ENCODE results near the gene DOCK4.

DOCK4 gene

GRCh38 chr7:112103246-112103645 is 103.0 kb downstream of the DOCK4 start:
- DNase-seq: no peak

- DNase-seq: no peak
Observed at GRCh38 chr7:112101201-112101846, 104.9 kb downstream of the DOCK4 start.

- no peak for DNase-seq
Observed at GRCh38 chr7:112097524-112097923, 108.7 kb downstream of the DOCK4 start.

- no peak for DNase-seq
Observed at GRCh38 chr7:112093409-112093808, 112.8 kb downstream of the DOCK4 start.

DNA sequence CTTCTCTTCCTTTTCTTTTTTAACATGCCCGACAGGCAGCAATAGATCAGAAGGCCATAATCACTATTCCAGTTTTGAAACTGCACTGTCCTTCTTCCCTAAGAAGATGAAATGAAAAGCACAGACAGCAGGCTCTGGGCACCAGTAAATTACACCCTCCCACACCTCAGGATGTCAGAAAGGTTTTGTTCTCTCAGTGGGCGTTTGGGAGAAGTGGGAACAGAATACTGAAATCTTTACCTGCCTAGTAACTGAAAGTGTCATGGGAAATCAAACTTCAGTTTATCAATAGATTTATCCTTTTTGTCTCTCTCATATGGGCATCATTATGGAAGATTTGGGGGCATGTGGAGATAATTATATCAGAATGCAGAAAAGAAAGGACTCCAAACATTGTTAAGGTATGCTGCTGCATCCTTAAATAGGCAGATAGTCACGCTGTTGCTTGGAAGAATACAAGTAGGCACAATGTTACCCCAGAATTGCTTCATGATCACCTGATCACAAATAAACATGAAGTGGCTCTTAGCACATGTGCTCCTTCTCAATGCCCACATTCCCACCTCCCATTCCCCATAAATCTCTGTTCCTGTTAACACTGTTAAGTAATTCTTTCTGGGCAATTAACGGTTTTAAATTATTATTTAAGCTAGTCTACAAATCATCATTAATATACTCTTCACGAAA is 113.3 kb downstream of the DOCK4 start:
- DNase-seq: no peak

- no peak for DNase-seq
Observed at GRCh38 chr7:112092306-112092705, 113.9 kb downstream of the DOCK4 start.

GRCh38 chr7:112091768-112092167 is 114.4 kb downstream of the DOCK4 start:
- no peak for DNase-seq

DNA sequence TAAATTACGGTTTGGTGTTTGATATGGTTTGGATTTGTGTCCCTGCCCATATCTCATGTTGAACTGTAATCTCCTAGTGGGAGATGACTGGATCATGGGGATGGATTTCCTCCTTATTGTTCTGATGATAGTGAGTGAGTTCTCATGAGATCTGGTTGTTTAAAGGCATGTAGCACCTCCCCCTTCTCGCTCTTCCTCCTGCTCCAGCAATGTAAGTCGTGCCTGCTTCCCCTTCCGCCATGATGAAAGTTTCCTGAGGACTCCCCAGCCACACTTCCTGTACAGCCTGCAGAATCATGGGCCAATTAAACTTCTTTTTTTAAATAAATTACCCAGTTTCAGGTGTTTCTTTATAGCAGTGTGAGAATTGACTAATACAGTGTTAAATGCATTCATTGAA is 116.6 kb downstream of the DOCK4 start:
- no peak for DNase-seq

DNA sequence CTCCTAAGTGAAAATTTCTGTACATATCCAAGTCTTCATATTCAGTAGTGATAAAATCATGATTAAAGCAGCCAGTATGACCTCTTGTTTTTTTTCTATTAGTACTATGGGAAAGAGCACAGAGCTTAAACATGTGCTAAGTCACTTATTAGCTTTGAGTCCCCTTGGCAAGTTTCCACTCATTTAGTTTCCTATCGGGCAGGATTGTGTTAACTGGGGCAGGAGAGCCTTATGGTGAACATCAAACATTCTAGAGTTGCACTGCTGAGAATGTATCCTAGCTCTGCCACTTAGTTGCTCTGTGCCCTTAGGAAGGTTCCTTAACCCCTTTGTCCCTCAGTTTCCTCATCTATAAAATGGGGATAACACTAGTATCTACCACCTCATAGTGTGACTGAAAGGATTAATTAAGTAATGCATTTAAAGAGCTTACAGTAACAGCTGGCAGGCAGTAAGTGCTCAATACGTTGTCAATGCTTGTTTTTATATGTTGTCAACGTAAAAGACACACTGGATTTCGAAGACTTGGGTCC is 117.6 kb downstream of the DOCK4 start:
- DNase-seq: no peak

DNA sequence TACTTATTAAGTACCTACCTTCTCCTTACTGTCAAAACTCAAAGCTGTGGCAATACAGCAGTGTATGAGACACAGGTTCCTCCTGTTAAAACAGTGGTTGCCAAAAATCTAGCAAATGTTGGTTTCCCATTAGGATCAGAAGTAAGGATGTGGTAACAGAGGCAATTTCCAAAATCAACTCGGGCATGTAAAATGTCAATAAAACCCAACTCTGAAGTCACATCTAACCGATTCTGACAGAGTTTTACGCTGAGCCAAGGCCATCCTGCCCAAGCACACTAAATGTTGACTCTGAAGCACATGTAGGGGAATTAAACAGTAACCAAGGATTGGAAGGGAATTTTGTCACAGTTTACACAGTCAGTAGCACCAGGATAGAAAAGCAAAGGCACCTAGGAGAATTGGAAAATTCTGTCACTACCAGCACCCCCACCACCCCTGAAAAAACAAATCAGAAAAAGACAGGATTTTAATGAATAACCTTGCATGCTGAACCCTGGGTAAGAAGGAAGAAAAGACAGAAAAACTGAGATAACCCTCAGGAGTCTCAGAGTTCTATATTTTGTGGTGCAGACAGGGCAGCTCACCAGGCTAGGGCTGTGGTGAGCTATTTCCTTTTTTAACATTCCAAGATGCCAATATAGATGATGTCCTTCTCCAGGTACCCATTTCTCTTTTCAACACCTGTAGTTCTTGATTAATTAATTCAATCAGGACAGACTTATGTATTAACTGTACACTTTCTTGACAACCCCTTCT is 119.5 kb downstream of the DOCK4 start:
- DNase-seq: no peak

DNA sequence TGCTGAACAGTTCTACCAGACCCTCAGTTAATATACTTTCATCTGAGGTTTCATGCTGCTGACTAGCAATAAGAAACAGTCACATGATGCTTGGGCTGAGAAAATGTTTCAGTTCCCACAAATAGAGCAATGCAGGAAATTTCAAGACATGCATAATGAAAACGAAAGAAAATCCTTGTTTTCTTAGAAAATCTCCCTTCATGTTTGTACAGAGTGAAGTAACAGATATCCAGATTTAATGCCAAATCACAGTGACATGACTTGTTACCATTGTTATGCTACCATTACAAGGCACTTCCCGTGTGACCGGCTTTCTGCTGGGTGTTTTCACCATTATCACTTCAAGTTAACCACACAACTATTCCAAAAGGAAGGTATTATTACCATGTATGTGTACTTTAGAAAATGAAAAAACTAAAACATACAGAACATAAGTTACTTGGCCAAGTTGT is 121.7 kb downstream of the DOCK4 start:
- DNase-seq: no peak

DNA sequence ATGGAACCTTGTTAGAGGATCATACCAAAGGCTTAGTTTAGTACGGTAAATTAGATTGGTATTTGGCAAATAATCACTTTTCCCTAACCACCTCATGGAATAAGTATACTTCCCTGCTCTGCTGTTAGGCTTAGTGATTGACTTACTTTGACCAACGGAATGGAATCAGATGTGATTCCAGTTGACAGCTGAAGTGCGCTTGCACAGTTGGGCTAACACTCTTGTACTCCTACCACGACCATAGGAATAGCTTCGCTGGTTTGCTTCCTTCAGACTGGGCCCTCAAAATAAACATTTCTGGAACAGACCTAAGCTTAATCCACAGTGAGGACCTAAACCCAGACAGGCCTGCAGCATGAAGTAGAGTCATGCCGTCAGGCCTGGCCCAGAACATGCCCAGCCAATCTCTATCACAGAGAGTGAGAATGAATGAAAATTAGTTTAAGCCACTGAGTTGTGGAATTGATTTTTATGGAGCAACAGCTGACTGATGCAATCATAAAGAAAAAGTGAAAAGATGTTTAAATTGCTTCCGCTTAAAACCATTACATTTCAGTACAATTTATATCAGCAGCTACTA is 122.3 kb downstream of the DOCK4 start:
- no peak for DNase-seq

GRCh38 chr7:112082306-112082705 is 123.9 kb downstream of the DOCK4 start:
- no peak for DNase-seq

GRCh38 chr7:112081778-112082177 is 124.4 kb downstream of the DOCK4 start:
- DNase-seq: no peak

DNA sequence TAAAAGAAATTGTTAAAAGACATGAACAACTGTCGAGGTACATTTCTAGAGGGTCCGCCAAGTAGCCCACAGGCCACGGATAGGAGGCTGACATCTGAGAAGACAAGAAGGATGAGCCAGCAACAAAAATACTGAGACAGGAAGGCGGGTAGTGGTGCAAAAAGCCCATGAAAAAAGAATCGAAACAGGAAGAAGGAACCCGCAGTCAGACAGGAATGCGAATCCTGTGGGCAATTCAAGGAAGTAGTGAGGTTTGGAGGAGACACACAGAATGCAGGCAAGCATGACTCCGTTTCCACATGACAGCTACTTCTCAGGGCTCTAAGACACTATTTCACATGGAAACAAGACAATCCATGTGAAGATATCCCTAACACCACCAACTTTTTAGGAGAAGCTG is 125.2 kb downstream of the DOCK4 start:
- DNase-seq: no peak

GRCh38 chr7:112080441-112080840 is 125.8 kb downstream of the DOCK4 start:
- no peak for DNase-seq

- no peak for DNase-seq
Observed at GRCh38 chr7:112079673-112080072, 126.5 kb downstream of the DOCK4 start.

GRCh38 chr7:112079122-112079521 is 127.1 kb downstream of the DOCK4 start:
- DNase-seq: no peak

DNA sequence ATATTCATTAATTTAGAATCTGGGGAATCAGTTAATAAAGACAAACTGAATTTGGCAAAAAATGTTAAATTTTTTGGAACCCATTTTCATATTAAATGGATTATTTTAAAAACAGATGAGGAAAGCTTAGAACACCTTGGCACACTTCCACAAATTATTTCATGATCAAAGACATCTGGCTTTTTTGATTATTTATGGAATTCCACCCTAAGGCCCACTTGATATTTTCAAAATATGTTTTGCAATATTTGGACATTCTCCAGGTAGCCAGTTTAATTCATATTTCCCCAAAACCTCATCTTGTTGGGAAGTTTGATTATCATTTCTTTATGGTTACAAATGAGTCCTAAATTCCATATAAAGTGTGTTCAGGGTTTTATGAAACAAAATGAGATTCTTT is 129.9 kb downstream of the DOCK4 start:
- no peak for DNase-seq

GRCh38 chr7:112074464-112074863 is 131.7 kb downstream of the DOCK4 start:
- no peak for DNase-seq

DNA sequence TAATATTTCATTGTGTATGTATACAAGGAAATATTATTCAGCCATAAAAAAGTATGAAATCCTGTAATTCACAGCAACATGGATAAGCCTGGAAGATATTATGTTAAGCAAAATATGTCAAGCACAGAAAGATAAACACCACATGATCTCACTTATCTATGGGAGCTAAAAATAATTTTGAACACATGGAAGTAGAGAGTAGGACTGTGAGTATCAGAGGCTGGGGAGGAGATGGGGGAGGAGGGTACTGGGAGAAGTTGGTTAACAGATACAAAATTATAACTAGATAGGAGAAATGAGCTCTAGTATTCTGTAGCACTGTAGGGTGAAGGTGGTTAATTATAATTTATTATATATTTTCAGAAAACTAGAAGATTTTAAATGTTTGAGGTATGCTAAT is 132.7 kb downstream of the DOCK4 start:
- no peak for DNase-seq

GRCh38 chr7:112072541-112073245 is 133.5 kb downstream of the DOCK4 start:
- DNase-seq: no peak

DNA sequence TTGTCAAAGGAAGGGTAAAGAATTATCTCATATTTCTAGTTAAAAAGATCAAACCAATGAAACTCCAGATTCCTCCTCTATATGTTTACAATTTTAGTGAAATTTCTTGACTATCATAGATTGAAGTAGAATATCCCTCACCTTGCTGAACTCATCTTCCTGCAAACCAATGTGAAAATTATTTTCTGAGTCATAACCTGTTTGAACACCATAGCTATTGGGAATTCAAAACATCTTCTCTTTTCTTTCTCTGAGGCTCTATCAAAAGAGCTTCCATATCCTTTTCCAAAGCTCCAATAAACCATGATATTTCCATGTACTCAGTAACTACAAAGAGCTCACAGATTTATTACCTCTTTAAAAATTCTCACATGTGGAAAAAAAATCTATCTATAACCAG is 134.3 kb downstream of the DOCK4 start:
- DNase-seq: no peak
